T-cell (primary cell): ENCODE data around the gene RAN. TPM values are rescaled to one million over a fixed set of nuclear protein-coding genes. Genes with fewer than 3 reads are reported as not detected.

ENCODE experiments used
- ATAC-seq, 4 experiments: fragments of 200-7000 bp in 3 of 4; fragments of 150-1000 bp in 1 of 4; cut with Tn5 transposase; replicated peaks in 1 of 4; 1 replicate in 3 of 4; 2 replicates in 1 of 4; pipeline ENCODE4 v1.10.0; 2021; ENCODE audit warnings: moderate library complexity in 3 of 4, mild to moderate bottlenecking in 2 of 4, moderate number of reproducible peaks in 1 of 4
- CTCF ChIA-PET, 2 donors: fragments of 300-600 bp; sonication (Branson Sonifier 250); formaldehyde crosslinking; loops; one replicate each; lab custom pipeline; 2022; ENCODE audit warnings: antibody characterized with exemption in 2 of 2; lab: Charles Lee
- POLR2A ChIA-PET, 2 donors: fragments of 300-600 bp; sonication (Branson Sonifier 250); formaldehyde crosslinking; loops; one replicate each; lab custom pipeline; 2022; ENCODE audit warnings: antibody characterized with exemption in 2 of 2; lab: Charles Lee
- DNase-seq, 35 experiments: peaks; one replicate each; pipeline versions ENCODE4 v3.0.0 to v3.0.0-alpha.2; 2013 to 2023
- H3K27ac ChIP-seq: one replicate; pipeline ENCODE4 v1.5.1; 2013; ENCODE audit warnings: low read length
- H3K27me3 ChIP-seq, 2 experiments: replicated peaks in 1 of 2; 1 replicate in 1 of 2; 2 replicates in 1 of 2; pipeline versions ENCODE4 v1.6.1 to v1.7.0; 2013; ENCODE audit warnings: low read length in 1 of 2, mixed read lengths in 1 of 2; ENCODE audit not compliant: control insufficient read depth in 2 of 2, insufficient read depth in 2 of 2; ENCODE audit errors: extremely low read depth in 1 of 2
- H3K36me3 ChIP-seq, 2 donors: 1 replicate in 1 of 2; 2 replicates in 1 of 2; pipeline versions ENCODE4 v1.6.1 to v1.7.0; 2013; ENCODE audit warnings: low read length in 1 of 2; ENCODE audit not compliant: control insufficient read depth in 2 of 2, insufficient read depth in 1 of 2; ENCODE audit errors: extremely low read depth in 1 of 2
- H3K4me1 ChIP-seq, 2 experiments: 1 replicate in 1 of 2; 2 replicates in 1 of 2; pipeline versions ENCODE4 v1.6.1 to v1.7.0; 2013; ENCODE audit warnings: low read length in 2 of 2, mixed read lengths in 1 of 2; ENCODE audit not compliant: insufficient read depth in 2 of 2, control insufficient read depth in 1 of 2; ENCODE audit errors: extremely low read depth in 1 of 2
- H3K4me3 ChIP-seq, 2 donors: 1 replicate in 1 of 2; 2 replicates in 1 of 2; pipeline versions ENCODE4 v1.5.1 to v1.7.0; 2013; ENCODE audit warnings: mild to moderate bottlenecking in 2 of 2, low read length in 1 of 2, moderate library complexity in 1 of 2; ENCODE audit not compliant: control insufficient read depth in 1 of 2; ENCODE audit errors: extremely low read depth in 1 of 2
- H3K9me3 ChIP-seq: 2 replicates; pipeline ENCODE4 v1.7.0; 2013
- H3K27ac Mint-ChIP-seq, 2 donors: one replicate each; pipeline ENCODE4 v1.8.0; 2020 to 2021; ENCODE audit warnings: mild to moderate bottlenecking in 2 of 2, mixed read lengths in 2 of 2
- H3K27me3 Mint-ChIP-seq, 2 donors: one replicate each; pipeline ENCODE4 v1.8.0; 2021 to 2022; ENCODE audit warnings: mixed read lengths in 2 of 2
- H3K36me3 Mint-ChIP-seq: one replicate; pipeline ENCODE4 v1.8.0; 2021; ENCODE audit warnings: mixed read lengths
- H3K4me1 Mint-ChIP-seq, 3 donors: one replicate each; pipeline ENCODE4 v1.8.0; 2020 to 2022; ENCODE audit warnings: mixed read lengths in 3 of 3, mild to moderate bottlenecking in 1 of 3
- H3K4me3 Mint-ChIP-seq, 3 donors: one replicate each; pipeline ENCODE4 v1.8.0; 2020 to 2022; ENCODE audit warnings: mild to moderate bottlenecking in 3 of 3, mixed read lengths in 3 of 3, moderate library complexity in 3 of 3
- H3K9me3 Mint-ChIP-seq, 3 donors: one replicate each; pipeline ENCODE4 v1.8.0; 2020 to 2022; ENCODE audit warnings: mixed read lengths in 3 of 3
- WGBS: methylation state at CpG from one replicate; pipeline ENCODE4 v1.1.5; 2013; ENCODE audit warnings: missing lambda C conversion rate; ENCODE audit not compliant: insufficient coverage; 5-methylcytosine and 5-hydroxymethylcytosine counted together
- total RNA-seq, 35 experiments: library from RNA in 6 of 35; stranded (reverse) in 6 of 35; fragments of 120-200 nt in 1 of 35; gene quantifications; one replicate each; pipeline versions ENCODE4 v1.2.1 to v1.2.4 and lab custom pipeline; 2013 to 2026

Gene RAN
- total RNA-seq, 5 donors from 2014 or later (not counting 1 experiment from before 2014, with no cell fraction given), result 304 to 367 (median 308) TPM

- 100% methylated on average over 2 of the region's 6 CpGs for WGBS
- DNase-seq (no peak), ATAC-seq (no peak)
- H3K4me1 Mint-ChIP-seq, result peaks cover 28 to 51% (median 43%) of the 10 kb centered on the region in 3 donors
- H3K27me3 Mint-ChIP-seq, result no peaks in the 10 kb centered on the region
- ChIA-PET POLR2A (no interaction called here), CTCF (interaction anchor here (1.0 to 1.2 kb wide), 2 partner anchors 9 to 59 kb away, joined by 3 to 5 read pairs; no protein-coding TSS in a partner anchor)
- Histone ChIP-seq H3K4me3 (no peak overlapping the region), H3K27me3 (no peaks in the 10 kb centered on the region), H3K36me3 (no peaks in the 10 kb centered on the region), H3K4me1 (peaks cover 8 to 19% of the 10 kb centered on the region in 2 experiments), H3K27ac (no peak overlapping the region), H3K9me3 (no peaks in the 10 kb centered on the region)
- no peaks in the 10 kb centered on the region for H3K9me3 Mint-ChIP-seq
- H3K4me3 Mint-ChIP-seq, result no peak overlapping the region
- no peaks in the 10 kb centered on the region for H3K36me3 Mint-ChIP-seq
- H3K27ac Mint-ChIP-seq, result no peak overlapping the region
Measured at GRCh38 chr12:130835436-130835835, 36.4 kb upstream of the RAN start.

GRCh38 chr12:130838284-130838950 is 33.4 kb upstream of the RAN start:
- ChIA-PET POLR2A (interaction anchor here in 1 of 2 donors (0.6 kb wide), 1 partner anchor 29 kb away, joined by 3 read pairs; no protein-coding TSS in a partner anchor), CTCF (interaction anchor here in 1 of 2 donors (1.6 kb wide), 1 partner anchor 32 kb away, joined by 6 read pairs; no protein-coding TSS in a partner anchor)
- H3K27me3 Mint-ChIP-seq, result no peaks in the 10 kb centered on the region
- H3K9me3 Mint-ChIP-seq, result no peaks in the 10 kb centered on the region
- no peaks in the 10 kb centered on the region for H3K36me3 ChIP-seq
- 9% methylated on average over 31 of the region's 38 CpGs for WGBS
- ATAC-seq (peak; percentile 10 to 16 (median 14)), DNase-seq (peak in 18 of 35 experiments; percentile 3 to 43 (median 13))
- peak overlapping the region in 1 of 2 donors; percentile 83 for H3K27ac Mint-ChIP-seq
- H3K4me3 Mint-ChIP-seq, result peak overlapping the region; percentile 69 to 81 (median 71)
- no peaks in the 10 kb centered on the region for H3K27me3 ChIP-seq
- H3K4me3 ChIP-seq, result peak overlapping the region; percentile 53 to 67
- no peaks in the 10 kb centered on the region for H3K36me3 Mint-ChIP-seq
- no peak overlapping the region for H3K27ac ChIP-seq
- H3K9me3 ChIP-seq, result no peaks in the 10 kb centered on the region
- peaks cover 8 to 17% of the 10 kb centered on the region in 2 experiments for H3K4me1 ChIP-seq
- peaks cover 24 to 40% (median 34%) of the 10 kb centered on the region in 3 donors for H3K4me1 Mint-ChIP-seq

DNA sequence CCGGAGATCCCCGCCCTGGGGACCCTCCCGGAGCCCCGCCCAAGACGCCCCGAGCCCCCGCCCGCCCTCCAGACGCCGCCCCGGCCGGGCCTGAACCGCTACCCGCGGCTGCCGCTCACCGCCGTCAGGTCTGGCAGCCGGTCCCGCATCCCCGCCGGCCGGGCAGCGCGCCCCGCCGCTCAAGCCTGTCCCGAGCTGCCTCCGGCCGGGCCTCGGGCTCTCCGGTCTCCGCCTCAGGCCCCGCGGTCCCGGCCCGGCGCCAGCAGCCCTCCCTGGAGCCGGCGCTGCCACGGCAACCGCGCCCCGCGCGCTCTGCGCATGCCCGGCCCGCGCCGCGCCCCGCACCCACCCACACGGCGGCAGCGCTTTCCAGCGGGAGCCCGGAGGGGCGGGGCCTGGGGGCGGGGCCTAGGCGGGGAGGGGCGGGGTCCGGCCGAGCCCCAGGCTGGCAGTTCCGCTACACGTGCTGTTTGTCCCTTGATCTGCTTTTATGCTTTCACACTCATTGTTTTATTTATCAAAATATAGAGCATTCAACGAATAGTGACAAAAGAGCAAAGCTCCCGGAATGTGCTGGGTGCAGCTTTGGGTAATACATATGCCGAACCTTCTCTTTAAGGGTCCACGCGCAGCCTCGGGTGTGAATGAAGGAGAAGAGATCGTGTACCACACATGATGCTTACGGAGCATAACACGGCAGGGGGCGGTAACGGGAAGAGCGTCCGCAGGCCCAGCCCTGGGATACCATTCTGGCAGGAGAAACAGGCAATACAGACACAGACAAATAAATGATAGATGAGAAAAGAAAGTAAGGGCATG is 32.7 kb upstream of the RAN start, which contains the start of gene STX2:
TSS of gene STX2 (minus strand) at position 300 of the 819 bp plus-strand sequence. CDS start at position 149, 151 bp downstream.
- Histone ChIP-seq H3K9me3 (no peaks in the 10 kb centered on the region), H3K4me3 (peak within 1 kb of the TSS; percentile 53 to 67), H3K36me3 (no peaks in the 10 kb centered on the region), H3K27me3 (no peaks in the 10 kb centered on the region), H3K27ac (peak within 1 kb of the TSS; percentile 37), H3K4me1 (peaks cover 8 to 17% of the 10 kb centered on the region in 2 experiments)
- peak within 1 kb of the TSS; percentile 89 to 90 for H3K27ac Mint-ChIP-seq
- H3K36me3 Mint-ChIP-seq, result no peaks in the 10 kb centered on the region
- no peaks in the 10 kb centered on the region for H3K9me3 Mint-ChIP-seq
- H3K4me3 Mint-ChIP-seq, result peak within 1 kb of the TSS; percentile 69 to 84 (median 81)
- peaks cover 24 to 35% (median 34%) of the 10 kb centered on the region in 3 donors for H3K4me1 Mint-ChIP-seq
- ChIA-PET CTCF (interaction anchor here (0.5 to 1.6 kb wide), 5 partner anchors 12 to 73 kb away, joined by 3 to 7 read pairs (median 4); no protein-coding TSS in a partner anchor), POLR2A (interaction anchor here in 1 of 2 donors (0.6 kb wide), 1 partner anchor 28 kb away, joined by 3 read pairs; no protein-coding TSS in a partner anchor)
- WGBS, result under 1% methylated on average over 65 of the region's 79 CpGs
- DNase-seq (peak; percentile 75 to 94 (median 86)), ATAC-seq (peak; percentile 88 to 95 (median 90))
- H3K27me3 Mint-ChIP-seq, result no peaks in the 10 kb centered on the region

- Mint-ChIP-seq H3K27ac (peak overlapping the region; percentile 89 to 90), H3K4me1 (peaks cover 24 to 33% (median 32%) of the 10 kb centered on the region in 3 donors), H3K9me3 (no peaks in the 10 kb centered on the region), H3K4me3 (peak overlapping the region; percentile 69 to 84 (median 73)), H3K36me3 (no peaks in the 10 kb centered on the region), H3K27me3 (no peaks in the 10 kb centered on the region)
- peak overlapping the region in 1 of 2 donors; percentile 32 for H3K4me3 ChIP-seq
- POLR2A ChIA-PET, result no interaction called here
- ATAC-seq (no peak), DNase-seq (no peak)
- peaks cover 8 to 17% of the 10 kb centered on the region in 2 experiments for H3K4me1 ChIP-seq
- no peaks in the 10 kb centered on the region for H3K27me3 ChIP-seq
- no peaks in the 10 kb centered on the region for H3K36me3 ChIP-seq
- H3K9me3 ChIP-seq, result no peaks in the 10 kb centered on the region
- WGBS, result 100% methylated on average over 4 of the region's 11 CpGs
- H3K27ac ChIP-seq, result peak overlapping the region; percentile 37
- CTCF ChIA-PET, result interaction anchor here (0.5 to 1.3 kb wide), 4 partner anchors 13 to 72 kb away, joined by 3 to 7 read pairs (median 4); no protein-coding TSS in a partner anchor
Measured at GRCh38 chr12:130839770-130840404, 32.0 kb upstream of the RAN start.

DNA sequence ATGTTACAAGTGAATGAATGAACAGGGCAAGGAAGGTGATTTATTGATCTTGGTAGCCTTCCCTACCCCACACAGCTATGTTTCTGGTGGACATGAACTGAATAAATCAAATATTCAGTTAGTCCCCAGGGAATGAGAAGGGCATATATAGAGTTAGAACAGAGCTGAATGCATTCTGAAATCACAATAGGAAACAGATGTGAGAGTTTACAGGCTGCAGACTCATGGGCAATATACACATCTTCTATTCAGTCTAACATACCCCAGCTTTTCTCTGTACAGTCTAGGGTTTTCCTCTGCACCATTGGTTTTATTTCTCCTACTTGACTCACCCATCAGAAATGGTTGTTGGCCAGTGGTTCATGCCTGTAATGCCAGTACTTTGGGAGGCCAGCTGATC is 25.5 kb upstream of the RAN start:
- Mint-ChIP-seq H3K4me1 (no peaks in the 10 kb centered on the region), H3K36me3 (no peaks in the 10 kb centered on the region), H3K9me3 (no peaks in the 10 kb centered on the region), H3K4me3 (no peak overlapping the region), H3K27me3 (no peaks in the 10 kb centered on the region), H3K27ac (no peak overlapping the region)
- ATAC-seq, result no peak
- no peak for DNase-seq
- POLR2A ChIA-PET, result no interaction called here
- H3K4me3 ChIP-seq, result no peak overlapping the region
- no peaks in the 10 kb centered on the region for H3K27me3 ChIP-seq
- no peaks in the 10 kb centered on the region for H3K36me3 ChIP-seq
- no peak overlapping the region for H3K27ac ChIP-seq
- CTCF ChIA-PET, result interaction anchor here in 1 of 2 donors (0.6 kb wide), 1 partner anchor 22 kb away, joined by 3 read pairs; no protein-coding TSS in a partner anchor
- no peaks in the 10 kb centered on the region for H3K4me1 ChIP-seq
- no peaks in the 10 kb centered on the region for H3K9me3 ChIP-seq
